Chondrocyte (in vitro differentiated cells): ENCODE results near the gene ABL2. TPM values are rescaled to one million over a fixed set of nuclear protein-coding genes. Genes with fewer than 3 reads are reported as not detected.
"Not testable (repeated sequence)": the region's sequence is repeated elsewhere in the genome, so short reads cannot be mapped to it uniquely, and the experiment has no call there.

Source experiments
- DNase-seq: peaks from one replicate; pipeline ENCODE4 v3.0.0; 2021; ENCODE audit warnings: mixed read lengths, low spot score
- H3K27ac Mint-ChIP-seq: one replicate; pipeline ENCODE4 v1.8.0; 2021; ENCODE audit warnings: mild to moderate bottlenecking, moderate library complexity, mixed read lengths; ENCODE audit not compliant: unreplicated experiment
- H3K27me3 Mint-ChIP-seq: 2 replicates; pipeline ENCODE4 v1.8.0; 2021; ENCODE audit warnings: low read depth, mixed read lengths
- H3K36me3 Mint-ChIP-seq: 2 replicates; pipeline ENCODE4 v1.8.0; 2021; ENCODE audit warnings: low read depth, mixed read lengths
- H3K4me1 Mint-ChIP-seq: 2 replicates; pipeline ENCODE4 v1.8.0; 2021; ENCODE audit warnings: low read depth, mild to moderate bottlenecking, mixed read lengths
- H3K4me3 Mint-ChIP-seq: one replicate; pipeline ENCODE4 v1.8.0; 2021; ENCODE audit warnings: mild to moderate bottlenecking, moderate library complexity, mixed read lengths; ENCODE audit not compliant: unreplicated experiment
- H3K9me3 Mint-ChIP-seq: 2 replicates; pipeline ENCODE4 v1.8.0; 2021; ENCODE audit warnings: low read depth, mixed read lengths
- total RNA-seq: library from RNA; stranded (reverse); gene quantifications from 3 replicates; pipeline ENCODE4 v1.2.1, GENCODE V29; 2021
- TF ChIP-seq, protein P1 (sequence below): fragments of 200-600 bp; sonication (generic); IDR thresholded peaks from 2 replicates; pipeline ENCODE4 v1.5.0; 2021; ENCODE audit warnings: antibody characterized with exemption, mild to moderate bottlenecking, moderate library complexity

Gene ABL2
- total RNA-seq, 1 donor from 2014 or later, result 23.1 TPM

DNA sequence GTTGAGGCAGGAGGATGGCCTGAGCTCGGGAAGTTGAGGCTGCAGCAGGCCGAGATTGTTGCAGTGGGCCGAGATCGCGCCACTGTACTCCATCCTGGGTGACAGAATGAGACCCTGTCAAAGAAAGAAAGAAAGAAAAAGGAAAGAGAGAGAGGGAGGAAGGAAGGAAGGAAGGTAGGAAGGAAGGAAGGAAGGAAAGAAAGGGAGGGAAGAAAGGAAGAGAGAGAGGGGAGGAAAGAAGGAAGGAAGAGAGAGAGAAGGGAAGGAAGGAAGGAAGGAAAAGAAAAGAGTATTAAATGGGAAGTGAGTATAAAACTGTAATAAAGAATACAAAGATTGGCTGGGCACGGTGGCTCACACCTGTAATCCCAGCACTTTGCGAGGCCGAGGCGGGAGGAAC lies 18.4 kb upstream of the ABL2 start:
- Mint-ChIP-seq H3K4me1 (no peaks in the 10 kb centered on the region), H3K27me3 (no peaks in the 10 kb centered on the region), H3K27ac (no peak overlapping the region), H3K9me3 (no peaks in the 10 kb centered on the region), H3K4me3 (no peak overlapping the region), H3K36me3 (no peaks in the 10 kb centered on the region)
- DNase-seq, result no peak
- TF ChIP-seq, protein P1, sequence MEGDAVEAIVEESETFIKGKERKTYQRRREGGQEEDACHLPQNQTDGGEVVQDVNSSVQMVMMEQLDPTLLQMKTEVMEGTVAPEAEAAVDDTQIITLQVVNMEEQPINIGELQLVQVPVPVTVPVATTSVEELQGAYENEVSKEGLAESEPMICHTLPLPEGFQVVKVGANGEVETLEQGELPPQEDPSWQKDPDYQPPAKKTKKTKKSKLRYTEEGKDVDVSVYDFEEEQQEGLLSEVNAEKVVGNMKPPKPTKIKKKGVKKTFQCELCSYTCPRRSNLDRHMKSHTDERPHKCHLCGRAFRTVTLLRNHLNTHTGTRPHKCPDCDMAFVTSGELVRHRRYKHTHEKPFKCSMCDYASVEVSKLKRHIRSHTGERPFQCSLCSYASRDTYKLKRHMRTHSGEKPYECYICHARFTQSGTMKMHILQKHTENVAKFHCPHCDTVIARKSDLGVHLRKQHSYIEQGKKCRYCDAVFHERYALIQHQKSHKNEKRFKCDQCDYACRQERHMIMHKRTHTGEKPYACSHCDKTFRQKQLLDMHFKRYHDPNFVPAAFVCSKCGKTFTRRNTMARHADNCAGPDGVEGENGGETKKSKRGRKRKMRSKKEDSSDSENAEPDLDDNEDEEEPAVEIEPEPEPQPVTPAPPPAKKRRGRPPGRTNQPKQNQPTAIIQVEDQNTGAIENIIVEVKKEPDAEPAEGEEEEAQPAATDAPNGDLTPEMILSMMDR, result no peak

DNA sequence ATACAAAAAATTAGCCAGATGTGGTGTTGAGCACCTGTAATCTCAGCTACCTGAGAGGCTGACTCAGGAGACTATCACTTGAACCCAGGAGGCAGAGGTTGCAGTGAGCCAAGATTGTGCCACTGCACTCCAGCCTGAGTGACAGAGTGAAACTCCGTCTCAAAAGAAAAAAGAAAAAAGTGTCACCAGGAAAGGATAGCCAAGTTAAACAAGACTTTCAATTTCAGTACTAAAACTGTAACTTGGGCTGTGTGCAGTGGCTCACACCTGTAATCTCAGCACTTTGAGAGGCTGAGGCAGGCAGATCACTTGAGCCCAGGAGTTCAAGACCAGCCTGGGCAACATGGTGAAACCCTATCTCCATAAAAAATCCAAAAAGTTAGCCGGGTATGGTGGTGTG lies 15.9 kb upstream of the ABL2 start:
- H3K27me3 Mint-ChIP-seq, H3K9me3 Mint-ChIP-seq, H3K4me1 Mint-ChIP-seq, H3K36me3 Mint-ChIP-seq, DNase-seq, H3K27ac Mint-ChIP-seq, H3K4me3 Mint-ChIP-seq: not testable (repeated sequence)

DNA sequence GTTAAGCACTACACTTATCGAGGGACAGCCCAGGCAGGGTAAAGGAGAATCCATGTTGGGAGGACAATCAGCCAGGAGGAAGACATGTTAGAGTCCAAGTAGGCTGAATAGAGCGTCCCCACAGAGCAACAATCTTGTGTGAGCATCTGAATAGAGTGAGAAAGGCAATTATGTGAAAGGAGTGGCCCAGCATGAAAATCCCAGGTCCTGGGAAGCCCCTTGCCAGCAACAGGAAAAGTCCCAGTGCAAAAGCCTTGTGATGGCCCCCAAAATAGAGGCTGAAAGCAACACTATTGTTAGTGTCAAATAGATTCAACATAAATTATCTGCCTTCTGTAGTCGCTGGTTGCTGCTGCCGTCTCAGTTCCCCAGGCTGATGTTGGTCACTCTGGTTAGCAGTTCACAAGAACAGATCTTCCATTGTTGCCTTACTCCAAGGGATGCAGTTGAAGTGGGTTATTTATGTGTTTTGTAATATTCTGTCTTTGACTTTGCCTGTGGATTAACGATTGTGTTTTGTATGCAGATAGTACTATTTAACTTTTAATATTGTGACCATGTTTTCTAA lies 12.1 kb upstream of the ABL2 start:
- Mint-ChIP-seq H3K4me3 (no peak overlapping the region), H3K9me3 (no peaks in the 10 kb centered on the region), H3K27ac (no peak overlapping the region), H3K4me1 (no peaks in the 10 kb centered on the region), H3K27me3 (no peaks in the 10 kb centered on the region), H3K36me3 (no peaks in the 10 kb centered on the region)
- TF ChIP-seq, protein P1, result no peak
- no peak for DNase-seq

DNA sequence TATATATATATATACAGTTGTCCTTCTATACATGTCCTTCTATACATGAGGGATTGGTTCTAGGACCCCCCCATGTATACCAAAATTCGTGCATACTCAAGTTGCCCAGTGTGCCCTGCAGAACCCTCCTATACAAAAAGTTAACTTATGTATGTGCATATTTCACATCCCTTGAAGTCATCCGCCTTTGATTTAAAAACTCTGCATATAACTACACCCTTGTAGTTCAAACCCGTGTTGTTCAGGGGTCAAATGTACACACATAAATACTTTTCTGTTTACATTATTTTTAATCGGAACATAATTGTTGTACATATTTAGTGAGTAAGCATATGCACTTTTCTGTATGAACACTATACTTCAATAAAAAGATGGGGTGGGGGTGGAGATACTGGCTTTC lies 7.7 kb upstream of the ABL2 start:
- no peak for DNase-seq
- no peaks in the 10 kb centered on the region for H3K9me3 Mint-ChIP-seq
- TF ChIP-seq, protein P1, result no peak
- H3K4me1 Mint-ChIP-seq, result peaks cover 3% of the 10 kb centered on the region
- H3K36me3 Mint-ChIP-seq, result no peaks in the 10 kb centered on the region
- no peaks in the 10 kb centered on the region for H3K27me3 Mint-ChIP-seq
- H3K4me3 Mint-ChIP-seq, result no peak overlapping the region
- H3K27ac Mint-ChIP-seq, result no peak overlapping the region

DNA sequence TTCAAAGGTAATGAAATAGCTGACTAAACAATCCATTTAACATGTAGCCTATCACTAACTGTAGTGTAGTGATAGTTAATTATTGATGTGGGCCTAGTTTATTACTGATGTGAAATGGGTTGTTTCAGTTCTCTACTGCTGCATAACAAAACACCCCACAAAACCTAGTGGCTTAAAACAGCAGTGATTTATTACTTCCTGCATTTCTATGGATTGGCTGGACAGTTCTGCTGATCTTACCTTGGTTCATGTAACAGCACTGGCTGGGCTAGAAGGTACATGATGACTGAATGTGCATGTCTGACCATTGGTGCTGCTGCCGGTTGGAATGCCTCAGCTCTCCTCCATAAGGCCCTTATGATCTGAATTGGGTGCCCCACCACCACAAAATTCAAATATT lies 5.4 kb upstream of the ABL2 start:
- Mint-ChIP-seq H3K4me1 (peaks cover 12% of the 10 kb centered on the region), H3K9me3 (no peaks in the 10 kb centered on the region), H3K27me3 (no peaks in the 10 kb centered on the region), H3K27ac (no peak overlapping the region), H3K36me3 (no peaks in the 10 kb centered on the region), H3K4me3 (no peak overlapping the region)
- DNase-seq, result no peak
- TF ChIP-seq, protein P1, result no peak

DNA sequence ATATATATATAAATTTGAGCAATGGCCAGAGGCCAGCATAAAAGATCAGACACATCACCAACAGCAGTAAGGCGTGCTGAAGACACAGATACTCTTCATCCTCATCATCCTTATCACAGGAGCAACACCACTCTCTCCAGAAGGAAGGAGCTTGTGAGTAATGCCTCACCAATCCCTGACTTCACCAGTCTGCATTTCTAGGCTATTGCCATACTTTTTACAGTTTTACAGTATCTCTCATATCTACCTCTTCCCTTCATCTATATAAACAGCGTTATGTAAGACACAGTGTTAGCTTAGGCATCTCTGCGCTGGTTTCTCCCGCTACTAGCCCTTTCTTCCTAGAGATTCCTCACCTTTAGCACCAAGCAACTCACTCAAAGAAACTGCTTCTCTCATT lies 2.4 kb upstream of the ABL2 start:
- peaks cover 30% of the 10 kb centered on the region for H3K4me1 Mint-ChIP-seq
- no peaks in the 10 kb centered on the region for H3K36me3 Mint-ChIP-seq
- H3K27ac Mint-ChIP-seq, result no peak overlapping the region
- H3K4me3 Mint-ChIP-seq, result no peak overlapping the region
- TF ChIP-seq, protein P1, result no peak
- no peak for DNase-seq
- no peaks in the 10 kb centered on the region for H3K27me3 Mint-ChIP-seq
- H3K9me3 Mint-ChIP-seq, result no peaks in the 10 kb centered on the region
